Measurements from ENCODE around the gene ASTN2. TPM values are rescaled to one million over a fixed set of nuclear protein-coding genes. Genes with fewer than 3 reads are reported as not detected.

Gene ASTN2
- polyA plus RNA-seq, 1 donor from 2014 or later: 6.8 TPM

DNA sequence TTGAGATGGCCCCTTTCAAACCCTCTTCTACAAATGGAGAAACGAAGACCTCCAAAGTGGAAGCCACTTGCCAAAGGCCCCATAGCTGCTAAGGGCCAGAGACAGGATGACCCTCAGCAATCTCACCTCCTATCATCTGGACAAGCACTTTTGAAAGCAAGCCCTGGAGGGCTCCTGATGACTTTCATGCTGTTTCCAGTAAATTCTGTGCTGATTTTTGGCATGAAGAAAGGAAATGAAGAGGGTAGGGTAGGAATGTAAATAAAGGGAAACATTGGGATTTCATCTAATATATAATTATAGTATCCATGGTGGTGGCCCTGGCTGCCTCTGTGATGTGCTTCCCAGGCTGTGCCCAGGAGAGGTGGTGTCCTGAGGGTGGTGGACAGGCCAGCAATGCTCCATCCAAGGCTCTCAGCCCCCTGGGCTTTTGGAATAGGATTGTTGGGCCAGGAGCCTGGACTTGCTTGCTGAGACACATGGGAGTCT is 935.8 kb downstream of the ASTN2 start:
- no peaks in the 10 kb centered on the region for H3F3A ChIP-seq (ENCODE audit: insufficient read depth, low read length, poor library complexity, severe bottlenecking)
- no peak overlapping the region for H2AFZ ChIP-seq (ENCODE audit: low read depth, low read length)
- no peak overlapping the region for H3K4me2 ChIP-seq (ENCODE audit: low read length)
- H3K27ac ChIP-seq (ENCODE audit: low read length): no peak overlapping the region
- no peak for TF ChIP-seq MXI1 (conservative IDR thresholded peaks at IDR 0.05; ENCODE audit: poor library complexity, severe bottlenecking)
- no peak for TF ChIP-seq EP300 (conservative IDR thresholded peaks at IDR 0.05; ENCODE audit: poor library complexity, severe bottlenecking)
- no peak for TF ChIP-seq EZH2 (IDR thresholded peaks at IDR 0.05; ENCODE audit: borderline replicate concordance, insufficient read depth, low read length, poor library complexity, severe bottlenecking)
- TF ChIP-seq, protein P1, sequence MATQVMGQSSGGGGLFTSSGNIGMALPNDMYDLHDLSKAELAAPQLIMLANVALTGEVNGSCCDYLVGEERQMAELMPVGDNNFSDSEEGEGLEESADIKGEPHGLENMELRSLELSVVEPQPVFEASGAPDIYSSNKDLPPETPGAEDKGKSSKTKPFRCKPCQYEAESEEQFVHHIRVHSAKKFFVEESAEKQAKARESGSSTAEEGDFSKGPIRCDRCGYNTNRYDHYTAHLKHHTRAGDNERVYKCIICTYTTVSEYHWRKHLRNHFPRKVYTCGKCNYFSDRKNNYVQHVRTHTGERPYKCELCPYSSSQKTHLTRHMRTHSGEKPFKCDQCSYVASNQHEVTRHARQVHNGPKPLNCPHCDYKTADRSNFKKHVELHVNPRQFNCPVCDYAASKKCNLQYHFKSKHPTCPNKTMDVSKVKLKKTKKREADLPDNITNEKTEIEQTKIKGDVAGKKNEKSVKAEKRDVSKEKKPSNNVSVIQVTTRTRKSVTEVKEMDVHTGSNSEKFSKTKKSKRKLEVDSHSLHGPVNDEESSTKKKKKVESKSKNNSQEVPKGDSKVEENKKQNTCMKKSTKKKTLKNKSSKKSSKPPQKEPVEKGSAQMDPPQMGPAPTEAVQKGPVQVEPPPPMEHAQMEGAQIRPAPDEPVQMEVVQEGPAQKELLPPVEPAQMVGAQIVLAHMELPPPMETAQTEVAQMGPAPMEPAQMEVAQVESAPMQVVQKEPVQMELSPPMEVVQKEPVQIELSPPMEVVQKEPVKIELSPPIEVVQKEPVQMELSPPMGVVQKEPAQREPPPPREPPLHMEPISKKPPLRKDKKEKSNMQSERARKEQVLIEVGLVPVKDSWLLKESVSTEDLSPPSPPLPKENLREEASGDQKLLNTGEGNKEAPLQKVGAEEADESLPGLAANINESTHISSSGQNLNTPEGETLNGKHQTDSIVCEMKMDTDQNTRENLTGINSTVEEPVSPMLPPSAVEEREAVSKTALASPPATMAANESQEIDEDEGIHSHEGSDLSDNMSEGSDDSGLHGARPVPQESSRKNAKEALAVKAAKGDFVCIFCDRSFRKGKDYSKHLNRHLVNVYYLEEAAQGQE (IDR thresholded peaks at IDR 0.05; ENCODE audit: borderline replicate concordance): no peak
- TF ChIP-seq RAD21 (conservative IDR thresholded peaks at IDR 0.05): no peak
- TF ChIP-seq TAF1 (IDR thresholded peaks at IDR 0.05; ENCODE audit: low read depth): no peak
- TF ChIP-seq, protein P2, sequence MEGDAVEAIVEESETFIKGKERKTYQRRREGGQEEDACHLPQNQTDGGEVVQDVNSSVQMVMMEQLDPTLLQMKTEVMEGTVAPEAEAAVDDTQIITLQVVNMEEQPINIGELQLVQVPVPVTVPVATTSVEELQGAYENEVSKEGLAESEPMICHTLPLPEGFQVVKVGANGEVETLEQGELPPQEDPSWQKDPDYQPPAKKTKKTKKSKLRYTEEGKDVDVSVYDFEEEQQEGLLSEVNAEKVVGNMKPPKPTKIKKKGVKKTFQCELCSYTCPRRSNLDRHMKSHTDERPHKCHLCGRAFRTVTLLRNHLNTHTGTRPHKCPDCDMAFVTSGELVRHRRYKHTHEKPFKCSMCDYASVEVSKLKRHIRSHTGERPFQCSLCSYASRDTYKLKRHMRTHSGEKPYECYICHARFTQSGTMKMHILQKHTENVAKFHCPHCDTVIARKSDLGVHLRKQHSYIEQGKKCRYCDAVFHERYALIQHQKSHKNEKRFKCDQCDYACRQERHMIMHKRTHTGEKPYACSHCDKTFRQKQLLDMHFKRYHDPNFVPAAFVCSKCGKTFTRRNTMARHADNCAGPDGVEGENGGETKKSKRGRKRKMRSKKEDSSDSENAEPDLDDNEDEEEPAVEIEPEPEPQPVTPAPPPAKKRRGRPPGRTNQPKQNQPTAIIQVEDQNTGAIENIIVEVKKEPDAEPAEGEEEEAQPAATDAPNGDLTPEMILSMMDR (IDR thresholded peaks at IDR 0.05; ENCODE audit: poor library complexity, severe bottlenecking): no peak
- no peaks in the 10 kb centered on the region for H3K9me2 ChIP-seq (ENCODE audit: insufficient read depth, low read length)
- no peaks in the 10 kb centered on the region for H3K79me2 ChIP-seq (replicated peaks; ENCODE audit: insufficient read depth, low read length)
- no peaks in the 10 kb centered on the region for H3K27me3 ChIP-seq (ENCODE audit: insufficient read depth, low read depth, low read length)
- H3K4me3 ChIP-seq (ENCODE audit: low read length): no peak overlapping the region
- H3K36me3 ChIP-seq (ENCODE audit: insufficient read depth, low read length): no peaks in the 10 kb centered on the region
- H3K9me3 ChIP-seq (ENCODE audit: low read length): no peaks in the 10 kb centered on the region
- H3K9ac ChIP-seq (ENCODE audit: low read length): no peak overlapping the region
- no peaks in the 10 kb centered on the region for H4K20me1 ChIP-seq (ENCODE audit: insufficient read depth)

DNA sequence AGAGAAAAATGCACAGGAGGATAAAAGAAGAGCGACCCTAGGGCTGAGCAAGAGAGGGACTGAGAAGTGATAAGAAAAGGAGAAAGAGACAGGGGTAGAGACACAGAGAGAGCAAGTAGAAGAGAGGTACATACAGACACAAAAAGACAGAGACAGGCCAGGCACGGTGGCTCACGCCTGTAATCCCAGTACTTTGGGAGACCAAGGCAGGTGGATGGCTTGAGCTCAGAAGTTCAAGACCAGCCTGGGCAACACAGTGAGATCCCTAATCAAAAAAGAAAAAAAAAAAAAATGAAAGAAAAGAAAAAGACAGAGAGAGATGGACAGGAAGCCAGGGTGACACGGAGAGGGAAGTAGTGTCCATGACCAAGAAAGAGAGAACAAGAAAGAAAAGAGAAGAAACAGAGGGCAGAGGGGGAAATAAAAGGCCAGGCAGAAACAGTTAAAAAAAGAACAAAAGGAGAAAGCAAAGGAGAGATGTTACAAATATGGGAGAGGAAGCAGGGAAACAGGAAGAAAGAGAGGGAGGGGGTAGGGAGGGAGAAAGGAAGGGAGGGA is 937.2 kb downstream of the ASTN2 start:
- H3K4me2 ChIP-seq (ENCODE audit: low read length): no peak overlapping the region
- H3K27me3 ChIP-seq (ENCODE audit: insufficient read depth, low read depth, low read length): no peaks in the 10 kb centered on the region
- H3K9ac ChIP-seq (ENCODE audit: low read length): no peak overlapping the region
- no peak overlapping the region for H3K4me3 ChIP-seq (ENCODE audit: low read length)
- no peak overlapping the region for H2AFZ ChIP-seq (ENCODE audit: low read depth, low read length)
- no peaks in the 10 kb centered on the region for H3K9me3 ChIP-seq (ENCODE audit: low read length)
- H3K79me2 ChIP-seq (replicated peaks; ENCODE audit: insufficient read depth, low read length): no peaks in the 10 kb centered on the region
- H3K27ac ChIP-seq (ENCODE audit: low read length): no peak overlapping the region
- no peaks in the 10 kb centered on the region for H3K9me2 ChIP-seq (ENCODE audit: insufficient read depth, low read length)
- H3F3A ChIP-seq (ENCODE audit: insufficient read depth, low read length, poor library complexity, severe bottlenecking): no peaks in the 10 kb centered on the region
- H4K20me1 ChIP-seq (ENCODE audit: insufficient read depth): no peaks in the 10 kb centered on the region
- H3K36me3 ChIP-seq (ENCODE audit: insufficient read depth, low read length): no peaks in the 10 kb centered on the region
- TF ChIP-seq SMC3 (conservative IDR thresholded peaks at IDR 0.05; ENCODE audit: poor library complexity): no peak
- TF ChIP-seq, protein P2 (IDR thresholded peaks at IDR 0.05; ENCODE audit: poor library complexity, severe bottlenecking): no peak
- no peak for TF ChIP-seq POLR2AphosphoS5 (IDR thresholded peaks at IDR 0.05)
